ENCODE data around the gene SPATA25.
"Not testable (repeated sequence)": the region's sequence is repeated elsewhere in the genome, so short reads cannot be mapped to it uniquely, and the experiment has no call there.

The SPATA25 gene

GRCh38 chr20:45904583-45905504 is 17.4 kb upstream of the SPATA25 start:
- WGBS, 2 experiments = 91 to 93% methylated on average over 16 of the region's 16 CpGs
- no peaks in the 10 kb centered on the region for H3K27me3 ChIP-seq (ENCODE audit: control insufficient read depth, insufficient read depth, low read length, poor library complexity, severe bottlenecking)
- no peaks in the 10 kb centered on the region for H3K9me3 ChIP-seq (ENCODE audit: control insufficient read depth, low read length)
- H3K36me3 ChIP-seq (ENCODE audit: control insufficient read depth, insufficient read depth, low read length) = peaks cover 62% of the 10 kb centered on the region
- H3K4me1 ChIP-seq (ENCODE audit: control insufficient read depth, insufficient read depth, low read length) = peaks cover 2% of the 10 kb centered on the region
- no peak overlapping the region for H3K27ac ChIP-seq (ENCODE audit: insufficient read depth, low read depth, low read length, poor library complexity, severe bottlenecking)
- H3K4me3 ChIP-seq (ENCODE audit: insufficient read depth, low read depth, low read length) = no peak overlapping the region

- no peaks in the 10 kb centered on the region for H3K27me3 ChIP-seq (ENCODE audit: control insufficient read depth, insufficient read depth, low read length, poor library complexity, severe bottlenecking)
- WGBS, 2 experiments = 96% methylated on average over 14 of the region's 14 CpGs
- no peaks in the 10 kb centered on the region for H3K4me1 ChIP-seq (ENCODE audit: control insufficient read depth, insufficient read depth, low read length)
- peaks cover 46% of the 10 kb centered on the region for H3K36me3 ChIP-seq (ENCODE audit: control insufficient read depth, insufficient read depth, low read length)
- no peaks in the 10 kb centered on the region for H3K9me3 ChIP-seq (ENCODE audit: control insufficient read depth, low read length)
- no peak overlapping the region for H3K4me3 ChIP-seq (ENCODE audit: insufficient read depth, low read depth, low read length)
- no peak overlapping the region for H3K27ac ChIP-seq (ENCODE audit: insufficient read depth, low read depth, low read length, poor library complexity, severe bottlenecking)
Measured at GRCh38 chr20:45902199-45902701, 14.8 kb upstream of the SPATA25 start.

DNA sequence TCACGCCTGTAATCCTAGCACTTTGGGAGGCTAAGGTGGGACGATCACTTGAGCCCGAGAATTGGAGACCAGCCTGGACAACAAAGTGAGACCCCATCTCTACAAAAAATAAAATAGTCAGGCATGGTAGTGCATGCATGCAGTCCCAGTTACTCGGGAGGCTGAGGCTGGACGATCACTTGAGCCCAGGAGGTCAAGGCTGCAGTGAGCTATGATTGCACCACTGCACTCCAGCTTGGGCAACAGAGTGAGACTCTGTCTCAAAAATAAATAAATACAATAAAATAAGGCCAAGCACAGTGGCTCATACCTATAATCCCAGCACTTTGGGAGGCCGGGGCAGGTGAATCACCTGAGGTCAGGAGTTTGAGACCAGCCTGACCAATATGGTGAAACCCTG is 13.9 kb upstream of the SPATA25 start:
- WGBS, 2 experiments = 94 to 96% methylated on average over 6 of the region's 6 CpGs
- H3K27ac ChIP-seq (ENCODE audit: insufficient read depth, low read depth, low read length, poor library complexity, severe bottlenecking); H3K9me3 ChIP-seq (ENCODE audit: control insufficient read depth, low read length); H3K4me1 ChIP-seq (ENCODE audit: control insufficient read depth, insufficient read depth, low read length); H3K4me3 ChIP-seq (ENCODE audit: insufficient read depth, low read depth, low read length); H3K27me3 ChIP-seq (ENCODE audit: control insufficient read depth, insufficient read depth, low read length, poor library complexity, severe bottlenecking): not testable (repeated sequence)
- peaks cover 44% of the 10 kb centered on the region for H3K36me3 ChIP-seq (ENCODE audit: control insufficient read depth, insufficient read depth, low read length)

DNA sequence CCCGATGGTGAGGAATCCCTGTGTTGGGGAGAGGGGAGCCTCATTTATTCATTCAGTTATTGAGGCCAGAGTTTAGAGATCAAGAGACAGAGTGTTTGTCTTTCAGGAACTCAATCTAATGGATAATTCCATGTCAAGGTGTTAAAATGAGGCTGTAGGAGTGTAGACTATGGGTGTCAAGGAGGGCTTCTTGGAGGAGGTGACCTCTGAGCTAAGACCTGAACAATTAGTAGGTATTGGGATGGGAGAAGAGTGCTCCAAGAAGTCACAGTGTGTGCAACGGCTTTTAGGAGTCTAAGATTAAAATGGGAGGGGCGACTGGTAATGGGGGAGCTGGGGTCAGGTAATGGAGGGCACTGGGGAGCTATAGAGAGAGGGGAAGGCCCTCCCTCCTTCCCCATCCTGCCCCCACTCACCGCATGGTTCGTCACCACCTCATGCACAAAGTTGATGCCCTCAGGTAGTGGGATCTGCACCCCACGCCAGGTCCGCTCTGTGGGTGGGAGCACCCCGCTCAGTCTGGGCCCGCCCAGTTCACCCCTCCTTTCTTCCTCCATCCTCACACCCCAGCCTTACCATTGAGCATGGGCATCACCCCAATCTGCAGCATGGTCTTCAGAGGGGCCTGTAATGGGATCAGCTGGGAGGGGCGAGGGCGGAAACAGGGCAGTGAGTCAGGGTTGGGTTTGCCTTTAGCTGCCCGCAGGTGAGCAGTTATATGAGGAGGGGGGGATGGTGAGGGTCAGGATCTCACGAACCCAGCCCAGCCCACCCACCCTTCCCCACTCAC is 11.8 kb upstream of the SPATA25 start:
- WGBS, 2 experiments = 94 to 96% methylated on average over 11 to 13 of the region's 13 CpGs
- H3K36me3 ChIP-seq (ENCODE audit: control insufficient read depth, insufficient read depth, low read length) = peaks cover 23% of the 10 kb centered on the region

GRCh38 chr20:45898285-45898684 is 10.9 kb upstream of the SPATA25 start:
- H3K4me1 ChIP-seq (ENCODE audit: control insufficient read depth, insufficient read depth, low read length) = peaks cover 11% of the 10 kb centered on the region
- H3K36me3 ChIP-seq (ENCODE audit: control insufficient read depth, insufficient read depth, low read length) = peaks cover 23% of the 10 kb centered on the region
- WGBS, 2 experiments = 90% methylated on average over 12 of the region's 12 CpGs

More for the DNA sequence above, 11.8 kb upstream of the SPATA25 start:
- H3K4me3 ChIP-seq (ENCODE audit: insufficient read depth, low read depth, low read length) = no peak overlapping the region
- no peak overlapping the region for H3K27ac ChIP-seq (ENCODE audit: insufficient read depth, low read depth, low read length, poor library complexity, severe bottlenecking)
- no peaks in the 10 kb centered on the region for H3K9me3 ChIP-seq (ENCODE audit: control insufficient read depth, low read length)
- H3K27me3 ChIP-seq (ENCODE audit: control insufficient read depth, insufficient read depth, low read length, poor library complexity, severe bottlenecking) = no peaks in the 10 kb centered on the region
- peaks cover 2% of the 10 kb centered on the region for H3K4me1 ChIP-seq (ENCODE audit: control insufficient read depth, insufficient read depth, low read length)

GRCh38 chr20:45897692-45898091 is 10.3 kb upstream of the SPATA25 start:
- WGBS, 2 experiments = 95 to 98% methylated on average over 7 of the region's 7 CpGs
- no peaks in the 10 kb centered on the region for H3K27me3 ChIP-seq (ENCODE audit: control insufficient read depth, insufficient read depth, low read length, poor library complexity, severe bottlenecking)
- no peaks in the 10 kb centered on the region for H3K9me3 ChIP-seq (ENCODE audit: control insufficient read depth, low read length)
- no peak overlapping the region for H3K27ac ChIP-seq (ENCODE audit: insufficient read depth, low read depth, low read length, poor library complexity, severe bottlenecking)
- peaks cover 23% of the 10 kb centered on the region for H3K36me3 ChIP-seq (ENCODE audit: control insufficient read depth, insufficient read depth, low read length)
- no peak overlapping the region for H3K4me3 ChIP-seq (ENCODE audit: insufficient read depth, low read depth, low read length)
- peaks cover 11% of the 10 kb centered on the region for H3K4me1 ChIP-seq (ENCODE audit: control insufficient read depth, insufficient read depth, low read length)

More at GRCh38 chr20:45898285-45898684, 10.9 kb upstream of the SPATA25 start:
- H3K9me3 ChIP-seq (ENCODE audit: control insufficient read depth, low read length) = no peaks in the 10 kb centered on the region
- H3K27ac ChIP-seq (ENCODE audit: insufficient read depth, low read depth, low read length, poor library complexity, severe bottlenecking) = no peak overlapping the region
- H3K27me3 ChIP-seq (ENCODE audit: control insufficient read depth, insufficient read depth, low read length, poor library complexity, severe bottlenecking) = no peaks in the 10 kb centered on the region
- no peak overlapping the region for H3K4me3 ChIP-seq (ENCODE audit: insufficient read depth, low read depth, low read length)

- Histone ChIP-seq H3K36me3 (ENCODE audit: control insufficient read depth, insufficient read depth, low read length) (peaks cover 19% of the 10 kb centered on the region), H3K27me3 (ENCODE audit: control insufficient read depth, insufficient read depth, low read length, poor library complexity, severe bottlenecking) (no peaks in the 10 kb centered on the region), H3K9me3 (ENCODE audit: control insufficient read depth, low read length) (no peaks in the 10 kb centered on the region), H3K4me3 (ENCODE audit: insufficient read depth, low read depth, low read length) (no peak overlapping the region), H3K27ac (ENCODE audit: insufficient read depth, low read depth, low read length, poor library complexity, severe bottlenecking) (no peak overlapping the region), H3K4me1 (ENCODE audit: control insufficient read depth, insufficient read depth, low read length) (peaks cover 11% of the 10 kb centered on the region)
- WGBS, 2 experiments = 84 to 95% methylated on average over 2 of the region's 2 CpGs
Measured at GRCh38 chr20:45897289-45897688, 9.9 kb upstream of the SPATA25 start.

GRCh38 chr20:45896641-45897161 is 9.3 kb upstream of the SPATA25 start:
- peaks cover 13% of the 10 kb centered on the region for H3K4me1 ChIP-seq (ENCODE audit: control insufficient read depth, insufficient read depth, low read length)
- H3K9me3 ChIP-seq (ENCODE audit: control insufficient read depth, low read length) = no peaks in the 10 kb centered on the region
- H3K27me3 ChIP-seq (ENCODE audit: control insufficient read depth, insufficient read depth, low read length, poor library complexity, severe bottlenecking) = no peaks in the 10 kb centered on the region
- H3K27ac ChIP-seq (ENCODE audit: insufficient read depth, low read depth, low read length, poor library complexity, severe bottlenecking) = no peak overlapping the region
- H3K36me3 ChIP-seq (ENCODE audit: control insufficient read depth, insufficient read depth, low read length) = peaks cover 14% of the 10 kb centered on the region
- WGBS, 2 experiments = 96 to 98% methylated on average over 14 of the region's 14 CpGs
- H3K4me3 ChIP-seq (ENCODE audit: insufficient read depth, low read depth, low read length) = no peak overlapping the region

DNA sequence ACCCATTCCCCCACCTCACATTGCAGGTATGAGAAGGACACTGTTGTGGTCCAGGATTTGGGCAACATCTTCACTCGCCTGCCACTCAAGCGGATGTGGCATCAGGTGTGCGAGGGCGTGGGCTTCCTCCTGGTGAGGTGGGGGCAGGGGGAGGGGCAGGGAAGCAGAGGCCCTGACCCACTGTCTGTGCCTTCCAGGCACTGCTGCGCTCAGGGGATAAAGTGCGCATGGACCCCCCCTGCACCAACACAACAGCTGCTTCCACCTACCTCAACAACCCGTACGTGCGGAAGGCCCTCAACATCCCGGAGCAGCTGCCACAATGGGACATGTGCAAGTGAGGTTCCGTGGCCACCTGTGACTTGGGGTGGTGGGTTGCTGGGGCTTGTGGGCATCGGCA is 7.4 kb upstream of the SPATA25 start:
- H3K27me3 ChIP-seq (ENCODE audit: control insufficient read depth, insufficient read depth, low read length, poor library complexity, severe bottlenecking) = peaks cover 13% of the 10 kb centered on the region
- H3K4me1 ChIP-seq (ENCODE audit: control insufficient read depth, insufficient read depth, low read length) = peaks cover 20% of the 10 kb centered on the region
- H3K36me3 ChIP-seq (ENCODE audit: control insufficient read depth, insufficient read depth, low read length) = no peaks in the 10 kb centered on the region
- no peaks in the 10 kb centered on the region for H3K9me3 ChIP-seq (ENCODE audit: control insufficient read depth, low read length)
- no peak overlapping the region for H3K27ac ChIP-seq (ENCODE audit: insufficient read depth, low read depth, low read length, poor library complexity, severe bottlenecking)
- 95 to 98% methylated on average over 12 of the region's 12 CpGs for WGBS, 2 experiments
- no peak overlapping the region for H3K4me3 ChIP-seq (ENCODE audit: insufficient read depth, low read depth, low read length)

DNA sequence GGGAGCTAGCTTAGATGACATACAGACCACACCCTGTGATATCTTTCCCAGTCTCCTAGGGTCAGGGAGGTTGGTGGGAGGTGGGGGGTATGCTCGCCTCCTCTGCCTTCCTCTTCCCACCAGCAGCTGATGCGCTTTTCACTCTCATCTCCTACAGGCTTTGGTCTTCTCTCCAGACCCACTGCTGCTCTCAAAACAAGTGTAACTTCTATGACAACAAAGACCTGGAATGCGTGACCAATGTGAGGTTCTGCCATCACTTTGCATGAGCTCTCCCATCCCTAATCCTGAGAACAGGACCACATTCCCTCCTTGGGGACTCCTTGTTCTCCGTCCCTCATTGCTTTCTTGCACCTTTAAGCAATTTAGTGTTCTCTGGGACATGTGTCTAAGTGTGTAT is 6.4 kb upstream of the SPATA25 start:
- no peaks in the 10 kb centered on the region for H3K36me3 ChIP-seq (ENCODE audit: control insufficient read depth, insufficient read depth, low read length)
- H3K27me3 ChIP-seq (ENCODE audit: control insufficient read depth, insufficient read depth, low read length, poor library complexity, severe bottlenecking) = peaks cover 14% of the 10 kb centered on the region
- peak overlapping the region; percentile 72 for H3K27ac ChIP-seq (ENCODE audit: insufficient read depth, low read depth, low read length, poor library complexity, severe bottlenecking)
- no peak overlapping the region for H3K4me3 ChIP-seq (ENCODE audit: insufficient read depth, low read depth, low read length)
- H3K9me3 ChIP-seq (ENCODE audit: control insufficient read depth, low read length) = no peaks in the 10 kb centered on the region
- WGBS, 2 experiments = 67 to 68% methylated on average over 4 of the region's 4 CpGs
- H3K4me1 ChIP-seq (ENCODE audit: control insufficient read depth, insufficient read depth, low read length) = peaks cover 20% of the 10 kb centered on the region
